Stimulated activated naive CD8-positive, alpha-beta T cell treated with anti-CD3 and anti-CD28 coated beads, Interleukin-15, Interleukin-2, amounts not matched to agents 100 U/mL and 50 U/mL, for 24 hours (primary cell): ENCODE data around the gene RAB10.
"Not testable (repeated sequence)": the region's sequence is repeated elsewhere in the genome, so short reads cannot be mapped to it uniquely, and the experiment has no call there.

ENCODE experiments used
- ATAC-seq: fragments of 150-1000 bp; cut with Tn5 transposase; one replicate; pipeline ENCODE4 v1.10.0; 2021
- DNase-seq: peaks from one replicate; pipeline ENCODE4 v3.0.0; 2021

RAB10 gene

DNA sequence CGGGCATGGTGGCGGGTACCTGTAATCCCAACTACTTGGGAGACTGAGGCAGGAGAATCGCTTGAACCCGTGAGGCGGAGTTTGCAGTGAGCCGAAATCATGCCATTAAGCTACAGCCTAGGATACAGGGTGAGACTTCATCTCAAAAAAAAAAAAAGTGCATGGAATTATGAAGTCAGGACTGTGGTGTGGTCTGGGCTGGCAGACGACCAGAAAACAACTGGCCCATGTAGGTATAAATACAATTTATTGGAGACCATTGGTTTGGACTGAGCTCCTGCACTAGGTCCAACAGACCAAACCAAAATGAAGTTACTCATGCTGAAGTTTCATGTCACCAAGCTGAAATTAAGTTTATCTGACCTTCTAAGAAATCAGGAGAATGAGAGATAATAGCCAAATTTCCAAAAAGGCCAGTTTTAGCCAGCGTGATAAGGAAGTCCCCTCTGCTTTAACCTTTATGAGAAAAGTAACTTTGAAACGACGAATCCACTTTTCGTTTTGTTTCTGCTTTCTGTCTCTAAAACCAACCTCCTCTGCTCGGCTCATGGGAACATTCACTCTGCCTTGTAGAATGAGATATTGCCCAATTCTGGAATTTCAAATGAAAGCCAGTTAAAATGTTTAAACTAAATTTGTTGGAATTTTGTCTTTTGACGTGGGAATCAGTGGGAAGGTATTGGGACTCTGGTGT is 17.7 kb upstream of the RAB10 start:
- no peak for DNase-seq
- ATAC-seq = no peak

GRCh38 chr2:26016706-26017045 is 17.2 kb upstream of the RAB10 start:
- DNase-seq, ATAC-seq: not testable (repeated sequence)

DNA sequence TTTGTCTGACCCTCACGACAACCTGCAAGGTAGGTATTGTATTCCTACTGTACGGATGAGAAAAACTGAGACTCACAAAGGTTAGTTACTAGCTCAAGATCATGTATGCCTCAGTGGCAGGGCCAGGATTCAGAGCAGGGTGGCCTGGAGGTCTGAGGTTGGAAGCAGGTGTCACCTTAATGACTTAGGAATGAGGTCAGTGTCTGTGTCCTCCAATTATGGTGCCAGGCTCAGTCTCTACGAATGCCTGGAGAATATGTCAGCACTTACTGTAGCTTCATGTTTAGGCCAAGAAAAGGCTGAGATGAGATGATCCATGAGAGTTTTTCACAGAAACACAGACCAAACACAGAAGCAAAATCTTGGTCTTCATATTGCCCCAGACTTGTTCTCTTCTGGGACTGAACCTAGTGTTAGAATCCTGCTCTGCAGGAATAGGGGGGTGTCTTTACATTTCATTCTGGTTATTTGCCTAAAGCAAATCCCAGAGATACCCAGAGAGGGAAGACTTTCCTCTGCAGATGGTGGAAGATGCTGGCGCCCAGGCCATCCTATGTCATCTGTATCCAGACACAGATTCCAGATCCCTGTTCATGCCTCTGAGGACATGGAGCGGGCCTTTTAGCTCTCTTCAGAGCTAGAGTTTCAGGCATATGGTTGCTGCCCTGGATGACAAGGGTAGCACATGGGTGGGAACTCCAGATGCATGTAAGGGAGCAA is 16.3 kb upstream of the RAB10 start:
- ATAC-seq (no peak), DNase-seq (no peak)

- peak; percentile 93 for ATAC-seq
These were observed 15.5 kb upstream of the RAB10 start for GRCh38 chr2:26018184-26019055.

GRCh38 chr2:26020231-26020640 is 13.6 kb upstream of the RAB10 start:
- no peak for ATAC-seq
- no peak for DNase-seq

More at GRCh38 chr2:26018184-26019055, 15.5 kb upstream of the RAB10 start:
- DNase-seq = peak; percentile 45

GRCh38 chr2:26024260-26024659 is 9.6 kb upstream of the RAB10 start:
- DNase-seq (no peak), ATAC-seq (no peak)

- ATAC-seq = no peak
- no peak for DNase-seq
These were observed 8.4 kb upstream of the RAB10 start for GRCh38 chr2:26025509-26025908.

DNA sequence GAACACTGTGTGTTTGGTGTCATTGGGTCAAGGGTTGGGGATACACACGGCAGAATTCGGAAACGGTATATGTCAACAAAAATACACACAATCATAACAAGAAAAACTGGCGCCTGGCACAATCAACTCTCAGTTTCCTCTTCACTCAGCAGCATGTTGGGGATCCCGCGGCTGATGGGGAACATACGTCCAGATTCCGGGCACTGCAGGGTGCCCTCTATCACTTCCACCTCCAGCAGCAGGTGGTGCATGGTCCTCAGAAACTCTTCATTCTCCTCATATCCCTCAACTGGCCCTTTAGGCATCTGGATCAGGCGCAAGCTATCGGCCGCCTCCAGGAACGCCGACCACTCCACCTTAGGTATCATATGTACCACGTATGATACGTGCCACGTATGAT is 5.8 kb upstream of the RAB10 start:
- not testable (repeated sequence) for DNase-seq, ATAC-seq

DNA sequence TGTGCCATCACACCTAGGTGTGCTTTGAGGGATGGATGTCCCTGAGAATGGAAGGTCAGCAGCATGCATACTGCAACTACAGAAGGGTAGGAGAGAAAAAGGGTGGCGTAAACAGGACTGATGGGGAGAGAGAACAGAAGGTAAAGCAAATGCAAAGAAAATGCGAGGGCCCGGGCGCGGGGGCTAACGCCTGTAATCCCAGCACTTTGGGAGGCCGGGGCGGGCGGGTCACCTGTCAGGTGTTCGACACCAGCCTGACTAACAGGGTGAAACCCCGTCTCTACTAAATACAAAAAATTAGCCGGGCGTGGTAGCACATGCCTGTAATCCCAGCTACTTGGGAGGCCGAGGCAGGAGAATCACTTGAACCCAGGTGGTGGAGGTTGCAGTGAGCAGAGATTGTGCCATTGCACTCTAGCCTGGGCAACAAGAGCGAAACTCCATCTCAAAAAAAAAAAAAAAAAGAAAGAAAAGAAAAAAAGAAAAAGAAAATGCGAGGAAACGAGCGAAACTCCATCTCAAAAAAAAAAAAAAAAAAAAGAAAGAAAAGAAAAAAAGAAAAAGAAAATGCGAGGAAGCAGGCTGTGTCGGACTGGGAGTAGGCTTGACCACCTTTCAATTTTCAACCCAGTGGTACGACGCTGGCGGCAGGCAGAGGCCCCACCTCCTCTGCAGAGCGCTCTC is 1.2 kb upstream of the RAB10 start:
- peak; percentile 10 for DNase-seq
- not testable (repeated sequence) for ATAC-seq

DNA sequence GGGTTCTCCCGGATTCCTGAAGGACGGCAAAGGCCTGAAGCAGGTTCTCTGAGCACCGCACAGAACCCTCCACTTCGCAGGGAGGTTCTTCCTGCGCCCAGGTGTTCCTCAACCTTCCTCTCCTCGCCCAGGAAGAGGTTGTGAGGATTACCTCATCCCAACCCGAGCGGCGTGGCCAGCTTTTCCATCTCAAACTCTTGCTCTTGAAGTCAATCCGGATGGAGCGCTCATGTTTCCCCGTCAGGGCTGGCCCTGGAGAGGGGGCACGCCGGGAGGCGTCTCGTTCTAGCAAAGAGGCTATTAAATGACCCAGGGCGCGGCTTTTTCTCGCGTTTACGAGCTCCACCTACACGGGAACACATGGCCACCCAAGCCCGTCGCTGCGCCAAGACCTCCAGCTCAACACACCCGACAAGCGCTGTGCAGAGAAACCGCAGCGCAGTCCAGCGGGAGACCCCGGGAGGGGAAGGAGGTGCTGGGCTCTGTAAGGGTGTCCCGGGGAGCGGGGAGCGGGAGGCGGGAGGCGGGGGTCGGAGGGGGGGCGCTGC is 540 bp upstream of the RAB10 start:
- ATAC-seq = no peak

DNA sequence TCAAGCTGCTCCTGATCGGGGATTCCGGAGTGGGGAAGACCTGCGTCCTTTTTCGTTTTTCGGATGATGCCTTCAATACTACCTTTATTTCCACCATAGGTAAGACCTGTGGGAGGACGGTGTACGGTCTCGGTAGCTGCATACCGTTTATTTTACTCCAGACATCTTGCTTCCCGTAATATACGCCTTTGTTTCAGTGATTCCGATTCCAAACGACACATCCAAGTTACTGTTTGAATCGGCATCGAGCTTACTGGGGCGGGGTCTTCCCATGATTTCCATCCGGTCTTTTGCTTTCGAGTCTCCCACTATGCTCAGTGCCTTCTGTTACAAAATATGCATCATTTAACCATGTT is 731 bp downstream of the RAB10 start:
- no peak for ATAC-seq
- peak; percentile 9 for DNase-seq

More for the DNA sequence above, 540 bp upstream of the RAB10 start:
- no peak for DNase-seq

DNA sequence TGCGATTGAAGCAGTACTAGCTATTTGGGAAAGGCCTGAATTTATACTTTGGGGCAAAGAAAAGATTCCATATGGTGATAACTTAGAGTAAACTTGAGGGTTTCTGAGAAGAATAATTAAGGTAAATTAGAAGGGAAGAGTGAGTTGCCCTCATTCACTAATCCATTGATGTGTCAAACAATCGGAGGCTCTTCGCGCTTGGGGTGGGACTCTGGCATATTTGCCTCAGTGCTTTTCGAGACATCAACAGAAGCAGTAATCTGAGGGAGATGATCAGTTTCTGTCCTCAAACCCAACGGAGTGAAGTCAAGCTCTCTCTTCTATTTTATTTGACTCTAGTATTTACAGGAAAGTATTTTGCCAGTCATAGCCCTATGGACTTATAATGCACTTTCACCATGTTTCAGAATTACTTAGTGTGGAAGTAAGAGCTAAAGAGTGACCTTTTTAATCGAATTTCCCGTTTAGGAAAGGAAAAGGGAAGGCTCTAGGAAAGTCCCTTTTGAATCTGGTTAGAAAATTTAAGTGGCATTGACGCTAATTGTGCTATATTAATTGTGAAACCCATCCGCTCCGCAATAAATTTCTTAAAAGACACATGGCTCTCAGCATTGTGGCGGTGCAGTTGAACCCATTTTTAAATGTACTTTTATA is 1.3 kb downstream of the RAB10 start:
- no peak for ATAC-seq
- peak; percentile 24 for DNase-seq

GRCh38 chr2:26039603-26040323 is 5.9 kb downstream of the RAB10 start:
- no peak for ATAC-seq
- DNase-seq = no peak

- DNase-seq (no peak), ATAC-seq (no peak)
These were observed 9.2 kb downstream of the RAB10 start for GRCh38 chr2:26043109-26043508.

DNA sequence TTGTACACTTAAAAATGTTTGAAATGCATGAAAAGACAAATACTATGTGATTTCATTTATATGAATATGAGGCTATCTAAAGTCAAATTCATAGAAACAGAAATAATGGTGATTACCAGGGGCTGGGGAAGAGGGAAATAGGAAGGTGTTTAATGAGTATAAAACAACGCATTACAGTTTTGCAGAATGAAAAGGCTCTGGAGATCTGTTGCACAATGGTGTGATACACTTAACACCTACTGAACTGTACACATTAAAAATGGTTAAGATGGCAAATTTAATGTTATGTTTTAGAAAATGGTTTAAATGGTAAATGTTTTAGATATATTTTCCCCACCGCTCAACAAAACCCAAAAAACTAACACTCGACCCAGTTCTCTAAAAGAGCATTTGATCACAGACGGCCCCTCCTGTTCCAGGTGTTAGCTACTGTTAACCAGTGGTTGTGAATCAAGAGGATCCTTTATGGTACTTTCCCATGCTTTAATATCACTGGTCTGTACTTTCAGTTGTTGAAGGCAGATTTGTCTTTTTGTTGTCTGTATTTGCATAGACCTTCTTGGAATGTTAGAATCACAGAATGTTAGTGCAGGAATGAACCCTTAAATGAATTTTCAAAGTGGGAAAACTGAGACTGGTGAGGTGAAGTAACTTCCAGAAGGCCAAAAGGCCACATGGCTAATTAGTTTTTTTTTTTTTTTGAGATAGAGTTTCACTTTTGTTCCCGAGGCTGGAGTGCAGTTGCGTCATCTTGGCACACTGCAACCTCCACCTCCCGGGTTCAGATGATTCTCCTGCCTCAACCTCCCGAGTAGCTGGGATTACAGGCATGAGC is 10.2 kb downstream of the RAB10 start:
- DNase-seq = no peak

GRCh38 chr2:26048791-26049190 is 14.9 kb downstream of the RAB10 start:
- ATAC-seq = no peak
- DNase-seq = no peak

More for the DNA sequence above, 10.2 kb downstream of the RAB10 start:
- ATAC-seq = peak; percentile 66

DNA sequence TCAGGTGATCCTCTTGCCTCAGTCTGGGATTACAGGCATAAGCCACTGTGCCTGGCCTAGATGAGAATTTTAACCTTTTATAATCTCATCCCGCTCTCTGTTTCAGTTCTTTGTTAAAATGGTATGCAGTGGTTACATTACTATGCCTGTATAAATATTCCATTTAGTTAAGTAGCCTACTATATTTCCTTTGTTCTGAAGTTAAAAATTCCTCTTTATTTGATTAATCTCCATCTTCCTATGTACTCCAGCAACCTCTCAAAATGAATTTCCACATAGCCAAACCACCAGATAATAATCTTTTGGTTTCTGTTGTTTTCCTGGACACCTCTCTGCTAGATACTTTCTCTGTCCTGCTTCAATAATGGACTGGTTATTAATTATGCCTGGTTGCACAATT is 15.8 kb downstream of the RAB10 start:
- DNase-seq = no peak
- ATAC-seq = no peak

DNA sequence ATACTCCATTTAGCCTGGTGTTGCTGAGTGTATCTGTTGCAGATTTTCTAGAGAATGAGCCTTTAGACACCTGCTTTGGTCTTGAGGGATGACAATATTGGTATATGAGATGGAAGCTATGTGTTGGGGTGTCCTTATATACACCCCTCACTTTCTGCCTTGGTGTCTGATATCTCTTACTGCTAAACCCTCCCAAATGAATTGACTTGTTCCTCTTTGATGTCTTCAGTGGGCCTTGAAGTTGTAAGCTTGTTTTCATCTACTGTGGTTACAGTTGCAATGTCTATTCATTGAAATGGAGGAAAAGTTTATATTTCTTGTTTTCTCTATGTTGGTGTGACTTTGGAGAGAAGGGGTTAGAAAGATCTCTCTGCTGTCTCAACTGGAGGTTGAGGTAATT is 18.9 kb downstream of the RAB10 start:
- no peak for DNase-seq
- no peak for ATAC-seq

DNA sequence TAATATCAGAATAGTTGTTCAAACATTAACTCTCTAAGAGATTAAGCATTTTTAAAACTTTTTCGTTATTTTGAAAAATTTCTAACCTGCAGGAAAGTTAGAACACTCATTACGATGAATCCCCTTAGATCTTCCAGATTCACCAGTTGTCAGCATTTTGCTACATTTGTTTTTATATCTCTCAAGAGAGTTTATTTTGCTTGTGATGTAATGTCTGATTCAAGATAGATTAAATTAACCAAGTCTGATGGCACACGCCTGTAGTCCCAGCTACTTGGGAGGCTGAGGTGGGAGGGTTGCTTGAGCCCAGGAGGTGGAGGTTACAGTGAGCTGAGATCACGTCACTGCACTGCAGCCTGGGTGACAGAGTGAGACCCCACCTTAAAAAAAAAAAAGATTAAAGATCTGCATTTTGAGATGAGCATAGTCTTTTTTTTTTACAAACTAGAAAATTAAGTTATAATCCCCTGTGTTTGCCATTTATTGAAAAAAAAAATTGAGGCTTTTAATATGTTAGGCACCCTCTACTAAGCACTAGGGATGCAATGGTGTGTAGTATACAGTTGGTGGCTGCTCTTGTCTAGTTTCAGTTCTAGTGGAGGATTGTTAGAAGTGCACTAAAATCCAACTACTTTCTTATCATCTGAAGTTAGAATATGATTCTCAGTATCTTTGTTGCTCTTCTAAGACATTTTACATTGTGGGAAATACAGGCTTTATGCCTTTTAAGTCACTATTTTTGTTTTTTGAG is 20.9 kb downstream of the RAB10 start:
- DNase-seq (no peak), ATAC-seq (no peak)
